Measurements from ENCODE around the gene ACAN. TPM values are rescaled to one million over a fixed set of nuclear protein-coding genes. Genes with fewer than 3 reads are reported as not detected.
A peak's percentile ranks its signal among the peaks of the same experiment; 100 is the strongest.

Gene ACAN
- total and polyA plus RNA-seq, 9 of the 15 experiments (the other 6 are each of a cell fraction or from before 2014, with no cell fraction given): not detected

DNA sequence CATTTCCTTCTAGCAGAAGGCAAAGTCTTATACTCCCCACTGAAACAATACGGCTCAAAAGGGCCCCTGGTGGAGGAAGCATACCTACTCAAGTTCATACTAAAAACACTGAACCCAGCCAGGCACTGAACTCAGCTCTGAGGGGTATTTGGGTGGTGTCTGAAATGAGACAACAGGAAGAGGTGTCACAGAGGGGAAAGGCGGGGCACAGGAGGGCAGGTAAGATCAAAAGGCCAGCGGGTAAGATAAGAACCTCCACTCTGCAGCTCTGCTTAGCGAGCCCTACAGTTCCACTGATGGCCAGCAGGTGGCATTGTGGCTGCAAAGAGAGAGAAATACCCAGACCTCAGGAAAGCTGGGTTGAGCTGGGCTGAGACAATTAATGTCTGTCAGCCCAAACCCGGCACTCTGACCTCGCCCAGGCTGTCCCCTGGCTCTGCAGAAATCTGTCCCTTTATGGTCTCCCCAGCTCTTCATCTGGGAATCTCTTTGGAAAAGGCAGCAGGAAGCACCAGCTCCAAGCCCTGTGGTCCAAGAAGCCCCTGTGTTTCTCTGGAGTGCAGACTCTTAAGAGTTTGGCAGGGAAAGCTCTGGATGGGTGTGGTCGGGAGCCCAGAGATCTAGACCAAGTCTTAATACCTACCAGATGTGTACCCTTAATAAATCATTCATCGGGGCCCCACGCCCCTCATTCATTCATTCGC is 101.5 kb downstream of the ACAN start (continued):
- TF ChIP-seq, protein P1, sequence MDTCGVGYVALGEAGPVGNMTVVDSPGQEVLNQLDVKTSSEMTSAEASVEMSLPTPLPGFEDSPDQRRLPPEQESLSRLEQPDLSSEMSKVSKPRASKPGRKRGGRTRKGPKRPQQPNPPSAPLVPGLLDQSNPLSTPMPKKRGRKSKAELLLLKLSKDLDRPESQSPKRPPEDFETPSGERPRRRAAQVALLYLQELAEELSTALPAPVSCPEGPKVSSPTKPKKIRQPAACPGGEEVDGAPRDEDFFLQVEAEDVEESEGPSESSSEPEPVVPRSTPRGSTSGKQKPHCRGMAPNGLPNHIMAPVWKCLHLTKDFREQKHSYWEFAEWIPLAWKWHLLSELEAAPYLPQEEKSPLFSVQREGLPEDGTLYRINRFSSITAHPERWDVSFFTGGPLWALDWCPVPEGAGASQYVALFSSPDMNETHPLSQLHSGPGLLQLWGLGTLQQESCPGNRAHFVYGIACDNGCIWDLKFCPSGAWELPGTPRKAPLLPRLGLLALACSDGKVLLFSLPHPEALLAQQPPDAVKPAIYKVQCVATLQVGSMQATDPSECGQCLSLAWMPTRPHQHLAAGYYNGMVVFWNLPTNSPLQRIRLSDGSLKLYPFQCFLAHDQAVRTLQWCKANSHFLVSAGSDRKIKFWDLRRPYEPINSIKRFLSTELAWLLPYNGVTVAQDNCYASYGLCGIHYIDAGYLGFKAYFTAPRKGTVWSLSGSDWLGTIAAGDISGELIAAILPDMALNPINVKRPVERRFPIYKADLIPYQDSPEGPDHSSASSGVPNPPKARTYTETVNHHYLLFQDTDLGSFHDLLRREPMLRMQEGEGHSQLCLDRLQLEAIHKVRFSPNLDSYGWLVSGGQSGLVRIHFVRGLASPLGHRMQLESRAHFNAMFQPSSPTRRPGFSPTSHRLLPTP (IDR thresholded peaks at IDR 0.05; ENCODE audit: borderline replicate concordance, extremely low read depth, insufficient read length): no peak
- TF ChIP-seq ETS2 (tag; IDR thresholded peaks at IDR 0.05; ENCODE audit: borderline replicate concordance, poor library complexity, severe bottlenecking): no peak
- TF ChIP-seq, protein P2, sequence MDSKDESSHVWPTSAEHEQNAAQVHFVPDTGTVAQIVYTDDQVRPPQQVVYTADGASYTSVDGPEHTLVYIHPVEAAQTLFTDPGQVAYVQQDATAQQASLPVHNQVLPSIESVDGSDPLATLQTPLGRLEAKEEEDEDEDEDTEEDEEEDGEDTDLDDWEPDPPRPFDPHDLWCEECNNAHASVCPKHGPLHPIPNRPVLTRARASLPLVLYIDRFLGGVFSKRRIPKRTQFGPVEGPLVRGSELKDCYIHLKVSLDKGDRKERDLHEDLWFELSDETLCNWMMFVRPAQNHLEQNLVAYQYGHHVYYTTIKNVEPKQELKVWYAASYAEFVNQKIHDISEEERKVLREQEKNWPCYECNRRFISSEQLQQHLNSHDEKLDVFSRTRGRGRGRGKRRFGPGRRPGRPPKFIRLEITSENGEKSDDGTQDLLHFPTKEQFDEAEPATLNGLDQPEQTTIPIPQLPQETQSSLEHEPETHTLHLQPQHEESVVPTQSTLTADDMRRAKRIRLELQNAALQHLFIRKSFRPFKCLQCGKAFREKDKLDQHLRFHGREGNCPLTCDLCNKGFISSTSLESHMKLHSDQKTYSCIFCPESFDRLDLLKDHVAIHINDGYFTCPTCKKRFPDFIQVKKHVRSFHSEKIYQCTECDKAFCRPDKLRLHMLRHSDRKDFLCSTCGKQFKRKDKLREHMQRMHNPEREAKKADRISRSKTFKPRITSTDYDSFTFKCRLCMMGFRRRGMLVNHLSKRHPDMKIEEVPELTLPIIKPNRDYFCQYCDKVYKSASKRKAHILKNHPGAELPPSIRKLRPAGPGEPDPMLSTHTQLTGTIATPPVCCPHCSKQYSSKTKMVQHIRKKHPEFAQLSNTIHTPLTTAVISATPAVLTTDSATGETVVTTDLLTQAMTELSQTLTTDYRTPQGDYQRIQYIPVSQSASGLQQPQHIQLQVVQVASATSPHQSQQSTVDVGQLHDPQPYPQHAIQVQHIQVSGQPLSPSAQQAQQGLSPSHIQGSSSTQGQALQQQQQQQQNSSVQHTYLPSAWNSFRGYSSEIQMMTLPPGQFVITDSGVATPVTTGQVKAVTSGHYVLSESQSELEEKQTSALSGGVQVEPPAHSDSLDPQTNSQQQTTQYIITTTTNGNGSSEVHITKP (IDR thresholded peaks at IDR 0.05; ENCODE audit: partially characterized antibody): no peak
- no peak for TF ChIP-seq ZNF79 (CRISPR knock-in tag; IDR thresholded peaks at IDR 0.05; ENCODE audit: low read depth)
- TF ChIP-seq EP300 (IDR thresholded peaks at IDR 0.05; ENCODE audit: low read length): peak; percentile 13; the same call in 1 of the 2 replicates
- TF ChIP-seq NFE2 (IDR thresholded peaks at IDR 0.05; ENCODE audit: low read depth): peak; percentile 16; the same call in 1 of the 2 replicates
- no peak for TF ChIP-seq ZNF717 (CRISPR knock-in tag; IDR thresholded peaks at IDR 0.05)
- TF ChIP-seq, protein P3, sequence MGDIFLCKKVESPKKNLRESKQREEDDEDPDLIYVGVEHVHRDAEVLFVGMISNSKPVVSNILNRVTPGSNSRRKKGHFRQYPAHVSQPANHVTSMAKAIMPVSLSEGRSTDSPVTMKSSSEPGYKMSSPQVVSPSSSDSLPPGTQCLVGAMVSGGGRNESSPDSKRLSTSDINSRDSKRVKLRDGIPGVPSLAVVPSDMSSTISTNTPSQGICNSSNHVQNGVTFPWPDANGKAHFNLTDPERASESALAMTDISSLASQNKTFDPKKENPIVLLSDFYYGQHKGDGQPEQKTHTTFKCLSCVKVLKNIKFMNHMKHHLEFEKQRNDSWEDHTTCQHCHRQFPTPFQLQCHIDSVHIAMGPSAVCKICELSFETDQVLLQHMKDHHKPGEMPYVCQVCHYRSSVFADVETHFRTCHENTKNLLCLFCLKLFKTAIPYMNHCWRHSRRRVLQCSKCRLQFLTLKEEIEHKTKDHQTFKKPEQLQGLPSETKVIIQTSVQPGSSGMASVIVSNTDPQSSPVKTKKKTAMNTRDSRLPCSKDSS (IDR thresholded peaks at IDR 0.05; ENCODE audit: low read depth, partially characterized antibody): no peak
- TF ChIP-seq ESRRA (IDR thresholded peaks at IDR 0.05; ENCODE audit: borderline replicate concordance, low read depth): 0 out of 2 replicates have a peak, but pooled peaks have one; percentile 33
- peak; percentile 46; the same call in 1 of the 2 replicates for TF ChIP-seq ARID1B (IDR thresholded peaks at IDR 0.05)
- TF ChIP-seq MAZ (CRISPR knock-in tag; conservative IDR thresholded peaks at IDR 0.05 in 1 of 2, IDR thresholded peaks at IDR 0.05 in 1 of 2): peak; percentile 24 to 55; a peak in 1 of 4 replicates
- no peak for TF ChIP-seq ZNF324 (CRISPR knock-in tag; IDR thresholded peaks at IDR 0.05)
- TF ChIP-seq, protein P4, sequence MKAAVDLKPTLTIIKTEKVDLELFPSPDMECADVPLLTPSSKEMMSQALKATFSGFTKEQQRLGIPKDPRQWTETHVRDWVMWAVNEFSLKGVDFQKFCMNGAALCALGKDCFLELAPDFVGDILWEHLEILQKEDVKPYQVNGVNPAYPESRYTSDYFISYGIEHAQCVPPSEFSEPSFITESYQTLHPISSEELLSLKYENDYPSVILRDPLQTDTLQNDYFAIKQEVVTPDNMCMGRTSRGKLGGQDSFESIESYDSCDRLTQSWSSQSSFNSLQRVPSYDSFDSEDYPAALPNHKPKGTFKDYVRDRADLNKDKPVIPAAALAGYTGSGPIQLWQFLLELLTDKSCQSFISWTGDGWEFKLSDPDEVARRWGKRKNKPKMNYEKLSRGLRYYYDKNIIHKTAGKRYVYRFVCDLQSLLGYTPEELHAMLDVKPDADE (conservative IDR thresholded peaks at IDR 0.05; ENCODE audit: control insufficient read depth, low read depth, low read length): no peak
- no peak for TF ChIP-seq EHMT2 (IDR thresholded peaks at IDR 0.05)
- peak; percentile 55 for TF ChIP-seq POLR2AphosphoS5 (IDR thresholded peaks at IDR 0.05; ENCODE audit: control insufficient read depth, insufficient read depth, low read depth, low read length)
- no peak for TF ChIP-seq NCOA1 (IDR thresholded peaks at IDR 0.05; ENCODE audit: low read depth)
- 0 out of 2 replicates have a peak, but pooled peaks have one; percentile 40 for TF ChIP-seq GATAD2A (IDR thresholded peaks at IDR 0.05)

All from K562 (cell line).